ENCODE results near the gene UQCRQ. TPM values are rescaled to one million over a fixed set of nuclear protein-coding genes. Genes with fewer than 3 reads are reported as not detected.
A peak's percentile ranks its signal among the peaks of the same experiment; 100 is the strongest.

Gene UQCRQ
- total and polyA plus RNA-seq, 8 donors = 133 to 235 (median 205) TPM

DNA sequence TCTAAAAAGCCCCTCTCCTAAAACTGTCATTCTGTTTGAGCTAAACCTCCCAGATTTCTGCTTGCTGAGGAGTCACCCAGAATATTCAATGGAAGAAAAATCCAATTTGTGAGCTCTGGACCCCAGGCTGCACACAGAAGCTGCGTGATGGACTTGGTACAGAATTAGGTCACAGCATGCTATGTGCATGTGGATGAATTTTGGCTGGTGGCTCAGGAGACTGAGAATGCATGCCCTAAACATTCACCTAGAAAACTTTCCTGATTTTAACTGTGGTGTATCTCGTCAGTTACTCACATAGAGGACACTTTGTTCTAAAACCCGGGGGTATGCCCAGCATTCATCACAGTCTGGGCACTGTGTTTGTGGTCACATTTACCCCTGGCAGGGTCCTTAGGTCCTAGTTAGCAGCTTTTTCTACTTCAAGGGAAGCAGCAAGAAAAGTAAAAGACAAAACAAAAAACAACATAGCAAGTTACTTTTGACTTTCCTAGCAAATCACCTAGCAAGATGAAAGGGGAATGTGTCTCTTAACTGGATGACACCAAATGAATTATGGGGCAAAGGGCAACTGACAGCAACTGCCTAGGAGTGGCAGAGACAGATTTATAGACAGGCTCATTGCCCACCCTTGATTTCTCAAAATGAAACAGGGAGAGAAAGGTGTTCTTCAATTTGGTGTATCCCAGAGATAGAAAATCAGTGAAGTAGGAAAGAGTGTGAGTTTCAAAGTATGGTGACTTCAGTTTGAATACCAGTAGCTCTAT, 27.7 kb upstream of the UQCRQ start:
- Histone ChIP-seq H3K27ac (peak overlapping the region in 1 of 4 donors; percentile 71), H3K4me3 (no peak overlapping the region), H3K27me3 (no peaks in the 10 kb centered on the region), H3K36me3 (no peaks in the 10 kb centered on the region), H3K4me1 (no peaks in the 10 kb centered on the region), H3K9me3 (no peaks in the 10 kb centered on the region)
- TF ChIP-seq, protein P1, sequence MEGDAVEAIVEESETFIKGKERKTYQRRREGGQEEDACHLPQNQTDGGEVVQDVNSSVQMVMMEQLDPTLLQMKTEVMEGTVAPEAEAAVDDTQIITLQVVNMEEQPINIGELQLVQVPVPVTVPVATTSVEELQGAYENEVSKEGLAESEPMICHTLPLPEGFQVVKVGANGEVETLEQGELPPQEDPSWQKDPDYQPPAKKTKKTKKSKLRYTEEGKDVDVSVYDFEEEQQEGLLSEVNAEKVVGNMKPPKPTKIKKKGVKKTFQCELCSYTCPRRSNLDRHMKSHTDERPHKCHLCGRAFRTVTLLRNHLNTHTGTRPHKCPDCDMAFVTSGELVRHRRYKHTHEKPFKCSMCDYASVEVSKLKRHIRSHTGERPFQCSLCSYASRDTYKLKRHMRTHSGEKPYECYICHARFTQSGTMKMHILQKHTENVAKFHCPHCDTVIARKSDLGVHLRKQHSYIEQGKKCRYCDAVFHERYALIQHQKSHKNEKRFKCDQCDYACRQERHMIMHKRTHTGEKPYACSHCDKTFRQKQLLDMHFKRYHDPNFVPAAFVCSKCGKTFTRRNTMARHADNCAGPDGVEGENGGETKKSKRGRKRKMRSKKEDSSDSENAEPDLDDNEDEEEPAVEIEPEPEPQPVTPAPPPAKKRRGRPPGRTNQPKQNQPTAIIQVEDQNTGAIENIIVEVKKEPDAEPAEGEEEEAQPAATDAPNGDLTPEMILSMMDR (IDR thresholded peaks at IDR 0.05) = no peak
- no peak for FAIRE-seq
- DNase-seq = no peak
- WGBS, 2 donors = 46 to 62% methylated on average over 3 of the region's 3 CpGs
- ATAC-seq = peak in 1 of 4 donors; percentile 3
- intact Hi-C loops (cut with DNase I) = no loop called here

DNA sequence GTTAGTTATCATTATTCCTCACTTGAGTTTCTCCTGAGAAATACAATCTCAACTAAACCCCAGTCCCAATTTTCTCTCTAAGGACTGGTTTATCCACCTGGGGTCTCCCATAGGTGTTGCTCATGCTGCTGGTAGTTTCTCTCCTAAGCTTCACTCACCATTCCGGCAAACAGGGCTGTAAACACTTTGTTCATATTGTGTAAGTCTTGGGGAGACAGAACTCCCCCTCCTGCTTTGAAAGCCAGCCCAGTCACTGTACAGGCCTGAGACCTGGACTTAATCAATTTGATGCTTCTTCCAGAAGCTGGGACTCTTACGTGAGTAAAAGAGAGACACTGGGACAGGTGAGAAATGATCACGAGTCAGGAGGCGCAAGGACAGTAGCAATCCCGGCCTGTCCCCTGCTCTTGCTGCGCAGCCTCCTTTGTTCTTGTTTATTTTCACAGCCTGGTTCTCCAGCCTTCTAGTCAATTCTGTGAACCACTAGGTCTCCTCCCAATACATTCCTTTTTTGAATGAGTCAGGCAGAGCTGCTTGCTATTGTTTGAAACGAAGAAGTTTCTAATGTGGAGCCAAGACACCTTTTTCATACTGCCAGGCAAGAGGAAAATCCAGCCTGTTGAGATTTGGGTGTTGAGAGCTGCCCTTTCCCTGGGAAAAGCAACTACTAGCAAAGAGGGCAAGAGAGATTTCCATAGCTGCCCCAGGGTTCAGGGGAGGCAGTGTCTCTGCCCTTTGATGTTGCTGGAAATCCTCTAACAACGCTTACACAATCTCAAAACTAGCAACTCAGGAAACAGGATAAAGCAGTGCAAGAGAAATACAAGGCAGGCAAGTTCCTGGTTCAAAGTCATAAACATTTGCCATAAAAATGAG, 26.8 kb upstream of the UQCRQ start:
- WGBS, 2 donors = 86 to 88% methylated on average over 8 of the region's 8 CpGs
- Histone ChIP-seq H3K27ac (peak overlapping the region in 2 of 4 donors; percentile 30 to 35), H3K9me3 (no peaks in the 10 kb centered on the region), H3K36me3 (no peaks in the 10 kb centered on the region), H3K27me3 (no peaks in the 10 kb centered on the region), H3K4me1 (no peaks in the 10 kb centered on the region), H3K4me3 (no peak overlapping the region)
- TF ChIP-seq, protein P1 (IDR thresholded peaks at IDR 0.05) = no peak
- ATAC-seq (peak in 3 of 4 donors; percentile 28 to 43 (median 39)), DNase-seq (no peak), FAIRE-seq (no peak)
- intact Hi-C loops (cut with DNase I) = no loop called here

DNA sequence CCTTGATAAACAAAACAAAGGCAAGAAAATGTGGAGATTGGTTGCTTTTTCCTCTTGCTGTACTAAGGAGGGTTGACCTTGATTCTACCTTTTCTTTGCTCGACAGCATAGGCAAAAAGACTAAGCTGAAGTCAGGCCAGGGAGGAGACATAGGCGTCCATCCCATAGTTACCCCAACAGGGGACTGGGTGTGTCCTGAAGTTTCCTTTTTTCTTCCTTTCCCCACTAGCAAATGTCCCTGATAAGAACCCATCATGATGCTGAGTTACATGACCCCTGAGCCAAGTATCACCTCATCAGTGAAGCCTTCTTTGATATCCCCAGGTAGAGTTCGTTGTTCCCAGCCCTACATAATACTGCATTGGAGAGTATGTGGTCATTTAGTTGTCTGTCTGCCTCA, 26.1 kb upstream of the UQCRQ start:
- H3K36me3 ChIP-seq = no peaks in the 10 kb centered on the region
- no peak overlapping the region for H3K4me3 ChIP-seq
- H3K27me3 ChIP-seq = no peaks in the 10 kb centered on the region
- DNase-seq = no peak
- FAIRE-seq = no peak
- intact Hi-C loops (cut with DNase I) = no loop called here
- no peaks in the 10 kb centered on the region for H3K4me1 ChIP-seq
- peak overlapping the region in 2 of 4 donors; percentile 30 to 35 for H3K27ac ChIP-seq
- H3K9me3 ChIP-seq = no peaks in the 10 kb centered on the region
- TF ChIP-seq, protein P1 (IDR thresholded peaks at IDR 0.05) = no peak
- WGBS, 2 donors = 81 to 82% methylated on average over 3 of the region's 3 CpGs
- ATAC-seq = no peak

DNA sequence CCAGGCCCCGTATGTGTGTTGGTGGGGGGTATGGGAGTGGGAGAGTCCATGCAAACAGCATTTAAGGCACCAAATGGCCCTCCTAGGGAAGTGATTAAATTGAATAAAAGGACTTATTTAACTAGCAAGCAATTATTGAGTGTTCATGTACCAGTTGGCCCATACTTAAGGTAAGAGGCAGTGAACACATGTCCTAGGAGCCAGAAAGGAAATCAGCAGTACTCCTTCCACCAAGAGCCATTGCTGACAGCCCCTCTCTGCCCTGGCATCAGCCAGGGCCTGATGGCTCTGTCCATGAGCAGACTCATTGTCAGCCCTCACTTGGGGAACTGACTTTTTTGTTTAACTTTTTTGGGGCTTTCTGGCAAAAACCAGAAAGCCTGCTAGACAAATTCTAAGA, 25.5 kb upstream of the UQCRQ start:
- TF ChIP-seq, protein P1 (IDR thresholded peaks at IDR 0.05) = no peak
- Histone ChIP-seq H3K27ac (no peak overlapping the region), H3K36me3 (no peaks in the 10 kb centered on the region), H3K9me3 (no peaks in the 10 kb centered on the region), H3K4me3 (no peak overlapping the region), H3K4me1 (no peaks in the 10 kb centered on the region), H3K27me3 (no peaks in the 10 kb centered on the region)
- intact Hi-C loops (cut with DNase I) = no loop called here
- FAIRE-seq (no peak), ATAC-seq (no peak), DNase-seq (no peak)
- 17 to 46% methylated on average over 1 of the region's 1 CpG for WGBS, 2 donors
